H9 (cell line): Measurements from ENCODE around the gene BHLHA9. TPM values are rescaled to one million over a fixed set of nuclear protein-coding genes. Genes with fewer than 3 reads are reported as not detected.

Experiments
- DNase-seq: peaks from one replicate; pipeline ENCODE4 v3.0.0-alpha.2; 2017
- H2AFZ ChIP-seq: one replicate; pipeline ENCODE4 v1.6.1; 2013; ENCODE audit warnings: mild to moderate bottlenecking, low read length, control low read depth, moderate library complexity
- H2AK5ac ChIP-seq: 2 replicates; pipeline ENCODE4 v1.6.1; 2013; ENCODE audit warnings: low read length, control low read depth, mixed read lengths; ENCODE audit not compliant: insufficient read length
- H2BK120ac ChIP-seq: one replicate; pipeline ENCODE4 v1.6.1; 2013; ENCODE audit warnings: low read depth, mild to moderate bottlenecking, low read length, control low read depth, inconsistent platforms; ENCODE audit not compliant: poor library complexity, severe bottlenecking
- H2BK12ac ChIP-seq: 2 replicates; pipeline ENCODE4 v1.6.1; 2013; ENCODE audit warnings: low read length, control low read depth, mixed read lengths, low read depth; ENCODE audit not compliant: insufficient read length
- H2BK15ac ChIP-seq: 2 replicates; pipeline ENCODE4 v1.6.1; 2013; ENCODE audit warnings: low read depth, low read length, control low read depth
- H2BK20ac ChIP-seq: one replicate; pipeline ENCODE4 v1.6.1; 2013; ENCODE audit warnings: low read depth, mild to moderate bottlenecking, low read length, control low read depth, inconsistent platforms; ENCODE audit not compliant: poor library complexity, severe bottlenecking
- H2BK5ac ChIP-seq: 2 replicates; pipeline ENCODE4 v1.6.1; 2013; ENCODE audit warnings: low read length, control low read depth, mixed read lengths; ENCODE audit not compliant: insufficient read length
- H3K14ac ChIP-seq: 2 replicates; pipeline ENCODE4 v1.6.1; 2013; ENCODE audit warnings: low read length, control low read depth; ENCODE audit not compliant: insufficient read depth
- H3K18ac ChIP-seq: 2 replicates; pipeline ENCODE4 v1.6.1; 2013; ENCODE audit warnings: low read depth, mild to moderate bottlenecking, mixed read lengths, low read length, control low read depth; ENCODE audit not compliant: insufficient read length
- H3K23ac ChIP-seq: 2 replicates; pipeline ENCODE4 v1.6.1; 2013; ENCODE audit warnings: low read length, control low read depth, mixed read lengths, low read depth; ENCODE audit not compliant: insufficient read length
- H3K23me2 ChIP-seq: 2 replicates; pipeline ENCODE4 v1.6.1; 2013; ENCODE audit warnings: low read depth, mild to moderate bottlenecking, mixed read lengths, low read length, control low read depth; ENCODE audit not compliant: insufficient read length, poor library complexity, severe bottlenecking
- H3K27ac ChIP-seq: 2 replicates; pipeline ENCODE4 v1.5.1; 2013; ENCODE audit warnings: low read length, control low read depth, mixed read lengths, low read depth; ENCODE audit not compliant: insufficient read length
- H3K27me3 ChIP-seq: 2 replicates; pipeline ENCODE4 v1.6.1; 2013; ENCODE audit warnings: low read length, control low read depth, inconsistent platforms; ENCODE audit not compliant: insufficient read depth
- H3K4ac ChIP-seq: 2 replicates; pipeline ENCODE4 v1.6.1; 2013; ENCODE audit warnings: low read depth, mild to moderate bottlenecking, control low read depth, inconsistent platforms, low read length, moderate library complexity
- H3K4me1 ChIP-seq: 2 replicates; pipeline ENCODE4 v1.6.1; 2013; ENCODE audit warnings: low read length, control low read depth, inconsistent platforms; ENCODE audit not compliant: insufficient read depth
- H3K4me2 ChIP-seq: 2 replicates; pipeline ENCODE4 v1.6.1; 2013; ENCODE audit warnings: low read length, control low read depth, mixed read lengths; ENCODE audit not compliant: insufficient read length, insufficient read depth
- H3K56ac ChIP-seq: 2 replicates; pipeline ENCODE4 v1.6.1; 2013; ENCODE audit warnings: low read depth, mild to moderate bottlenecking, mixed read lengths, low read length, control low read depth; ENCODE audit not compliant: insufficient read length
- H3K79me1 ChIP-seq: 2 replicates; pipeline ENCODE4 v1.6.1; 2013; ENCODE audit warnings: low read depth, mild to moderate bottlenecking, moderate library complexity, low read length, control low read depth, inconsistent platforms; ENCODE audit not compliant: insufficient read depth, poor library complexity, severe bottlenecking
- H3K79me2 ChIP-seq: 2 replicates; pipeline ENCODE4 v1.6.1; 2013; ENCODE audit warnings: low read length, control low read depth, inconsistent platforms; ENCODE audit not compliant: insufficient read depth
- H3K9ac ChIP-seq: 2 replicates; pipeline ENCODE4 v1.6.1; 2013; ENCODE audit warnings: low read length, control low read depth, mixed read lengths; ENCODE audit not compliant: insufficient read length; ENCODE audit errors: extremely low read depth
- H3K9me3 ChIP-seq: one replicate; pipeline ENCODE4 v1.6.1; 2013; ENCODE audit warnings: low read depth, low read length, inconsistent platforms; ENCODE audit not compliant: control insufficient read depth
- H3T11ph ChIP-seq: one replicate; pipeline ENCODE4 v1.6.1; 2013; ENCODE audit warnings: mild to moderate bottlenecking, low read length, control low read depth, inconsistent platforms
- H4K20me1 ChIP-seq: one replicate; pipeline ENCODE4 v1.6.1; 2013; ENCODE audit not compliant: control insufficient read depth, insufficient read length, insufficient read depth
- H4K5ac ChIP-seq: 2 replicates; pipeline ENCODE4 v1.6.1; 2013; ENCODE audit warnings: low read depth, mild to moderate bottlenecking, mixed read lengths, low read length, control low read depth; ENCODE audit not compliant: insufficient read length
- H4K8ac ChIP-seq: replicated peaks from 2 replicates; pipeline ENCODE4 v1.6.1; 2013; ENCODE audit warnings: low read length, control low read depth, mixed read lengths, low read depth; ENCODE audit not compliant: insufficient read length
- H4K91ac ChIP-seq: 2 replicates; pipeline ENCODE4 v1.6.1; 2013; ENCODE audit warnings: low read depth, mild to moderate bottlenecking, moderate library complexity, mixed read lengths, low read length, control low read depth; ENCODE audit not compliant: insufficient read length
- H3K27ac Mint-ChIP-seq, 3 experiments: 2 replicates in 2 of 3; 3 replicates in 1 of 3; pipeline ENCODE4 v1.8.0; 2020 to 2021; ENCODE audit warnings: mixed read lengths in 3 of 3, mild to moderate bottlenecking in 1 of 3, moderate library complexity in 1 of 3
- H3K27me3 Mint-ChIP-seq: 2 replicates; pipeline ENCODE4 v1.8.0; 2021; ENCODE audit warnings: low read depth, mild to moderate bottlenecking, moderate library complexity, mixed read lengths
- H3K36me3 Mint-ChIP-seq, 3 experiments: 2 replicates in 2 of 3; 3 replicates in 1 of 3; pipeline ENCODE4 v1.8.0; 2020 to 2021; ENCODE audit warnings: low read depth in 3 of 3, mixed read lengths in 3 of 3; ENCODE audit not compliant: insufficient read depth in 1 of 3
- H3K4me1 Mint-ChIP-seq, 2 experiments: 2 replicates each; pipeline ENCODE4 v1.8.0; 2020; ENCODE audit warnings: mixed read lengths in 2 of 2
- H3K4me3 Mint-ChIP-seq, 2 experiments: 2 replicates in 1 of 2; 3 replicates in 1 of 2; pipeline ENCODE4 v1.8.0; 2020 to 2021; ENCODE audit warnings: mild to moderate bottlenecking in 2 of 2, mixed read lengths in 2 of 2, moderate library complexity in 1 of 2
- H3K9me3 Mint-ChIP-seq, 2 experiments: 2 replicates in 1 of 2; 3 replicates in 1 of 2; pipeline ENCODE4 v1.8.0; 2020; ENCODE audit warnings: mild to moderate bottlenecking in 2 of 2, mixed read lengths in 2 of 2, moderate library complexity in 1 of 2
- CTCF ChIP-seq: fragments of 200-600 bp; sonication (generic); conservative IDR thresholded peaks from 3 replicates; pipeline ENCODE4 v1.8.0; 2021; ENCODE audit warnings: antibody characterized with exemption, mild to moderate bottlenecking
- WGBS: extraction: QIAGEN DNeasy Blood & Tissue Kit; methylation state at CpG from one replicate; pipeline ENCODE4 v1.1.7; 2013; ENCODE audit warnings: missing lambda C conversion rate, low lambda C conversion rate, mixed read lengths; ENCODE audit not compliant: insufficient read length; ENCODE audit errors: extremely low coverage; 5-methylcytosine and 5-hydroxymethylcytosine counted together
- total RNA-seq: library from RNA; stranded (reverse); gene quantifications from 2 replicates; pipeline ENCODE4 v1.2.1, GENCODE V29; 2021

The BHLHA9 gene
- total RNA-seq, 1 experiment from 2014 or later, result not detected

- Histone ChIP-seq H3K14ac (no peak overlapping the region), H3K79me1 (no peaks in the 10 kb centered on the region), H3K9me3 (no peaks in the 10 kb centered on the region), H2AFZ (no peak overlapping the region), H2BK5ac (no peak overlapping the region), H4K20me1 (no peaks in the 10 kb centered on the region), H4K91ac (no peak overlapping the region), H3K23ac (no peak overlapping the region), H3K79me2 (no peaks in the 10 kb centered on the region), H2BK20ac (no peak overlapping the region), H2BK120ac (no peak overlapping the region), H3K56ac (no peak overlapping the region), H3K4me1 (no peaks in the 10 kb centered on the region), H4K8ac (no peak overlapping the region), H3T11ph (no peak overlapping the region), H3K4me2 (no peak overlapping the region), H3K27me3 (no peaks in the 10 kb centered on the region), H3K9ac (no peak overlapping the region), H3K27ac (no peak overlapping the region), H3K4ac (no peak overlapping the region), H3K23me2 (no peaks in the 10 kb centered on the region), H2BK15ac (no peak overlapping the region), H3K18ac (no peak overlapping the region), H2AK5ac (no peak overlapping the region), H2BK12ac (no peak overlapping the region), H4K5ac (no peak overlapping the region)
- no peak for TF ChIP-seq CTCF
- Mint-ChIP-seq H3K36me3 (peaks cover 0 to 3% (median 3%) of the 10 kb centered on the region in 3 experiments; a peak in 3 of 7 replicates), H3K4me3 (no peak overlapping the region), H3K4me1 (no peaks in the 10 kb centered on the region), H3K27me3 (peaks cover 33% of the 10 kb centered on the region), H3K27ac (no peak overlapping the region), H3K9me3 (peaks cover 9 to 10% of the 10 kb centered on the region in 2 experiments)
- WGBS, result no CpG with 5 or more reads among the region's 9 CpGs
- no peak for DNase-seq
Observed at GRCh38 chr17:1244606-1245012, 25.6 kb upstream of the BHLHA9 start.
